ENCODE results near the gene MYH14.

The MYH14 gene

DNA sequence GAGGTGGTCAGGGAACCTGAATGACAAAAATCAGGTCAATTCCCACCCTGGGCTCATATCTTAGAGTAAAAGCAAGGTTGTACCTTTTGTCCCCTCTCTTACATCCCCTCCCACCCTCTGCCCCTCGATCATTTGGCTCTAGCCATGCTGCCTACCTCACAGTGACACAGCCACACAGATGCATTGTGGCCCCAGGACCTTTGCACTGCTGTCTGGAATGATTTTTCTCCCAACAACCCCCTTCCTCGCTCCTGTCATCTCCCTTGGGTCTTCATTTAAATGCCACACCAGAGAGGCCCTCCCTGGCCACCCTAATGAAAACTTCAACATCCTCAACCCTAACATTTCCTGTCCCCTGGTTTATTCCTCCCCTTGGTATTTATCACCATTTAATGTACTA lies 4.3 kb downstream of the MYH14 start:
- TF ChIP-seq, protein P1, sequence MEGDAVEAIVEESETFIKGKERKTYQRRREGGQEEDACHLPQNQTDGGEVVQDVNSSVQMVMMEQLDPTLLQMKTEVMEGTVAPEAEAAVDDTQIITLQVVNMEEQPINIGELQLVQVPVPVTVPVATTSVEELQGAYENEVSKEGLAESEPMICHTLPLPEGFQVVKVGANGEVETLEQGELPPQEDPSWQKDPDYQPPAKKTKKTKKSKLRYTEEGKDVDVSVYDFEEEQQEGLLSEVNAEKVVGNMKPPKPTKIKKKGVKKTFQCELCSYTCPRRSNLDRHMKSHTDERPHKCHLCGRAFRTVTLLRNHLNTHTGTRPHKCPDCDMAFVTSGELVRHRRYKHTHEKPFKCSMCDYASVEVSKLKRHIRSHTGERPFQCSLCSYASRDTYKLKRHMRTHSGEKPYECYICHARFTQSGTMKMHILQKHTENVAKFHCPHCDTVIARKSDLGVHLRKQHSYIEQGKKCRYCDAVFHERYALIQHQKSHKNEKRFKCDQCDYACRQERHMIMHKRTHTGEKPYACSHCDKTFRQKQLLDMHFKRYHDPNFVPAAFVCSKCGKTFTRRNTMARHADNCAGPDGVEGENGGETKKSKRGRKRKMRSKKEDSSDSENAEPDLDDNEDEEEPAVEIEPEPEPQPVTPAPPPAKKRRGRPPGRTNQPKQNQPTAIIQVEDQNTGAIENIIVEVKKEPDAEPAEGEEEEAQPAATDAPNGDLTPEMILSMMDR (IDR thresholded peaks at IDR 0.05; ENCODE audit: control insufficient read depth, extremely low read depth, insufficient read depth), result no peak
- DNase-seq (ENCODE audit: low read depth), result no peak
- no peak overlapping the region for H3K4me3 ChIP-seq (ENCODE audit: low read depth, low read length)

GRCh38 chr19:50209131-50209530 lies 5.7 kb downstream of the MYH14 start:
- no peak for DNase-seq (ENCODE audit: low read depth)
- H3K4me3 ChIP-seq (ENCODE audit: low read depth, low read length), result no peak overlapping the region

DNA sequence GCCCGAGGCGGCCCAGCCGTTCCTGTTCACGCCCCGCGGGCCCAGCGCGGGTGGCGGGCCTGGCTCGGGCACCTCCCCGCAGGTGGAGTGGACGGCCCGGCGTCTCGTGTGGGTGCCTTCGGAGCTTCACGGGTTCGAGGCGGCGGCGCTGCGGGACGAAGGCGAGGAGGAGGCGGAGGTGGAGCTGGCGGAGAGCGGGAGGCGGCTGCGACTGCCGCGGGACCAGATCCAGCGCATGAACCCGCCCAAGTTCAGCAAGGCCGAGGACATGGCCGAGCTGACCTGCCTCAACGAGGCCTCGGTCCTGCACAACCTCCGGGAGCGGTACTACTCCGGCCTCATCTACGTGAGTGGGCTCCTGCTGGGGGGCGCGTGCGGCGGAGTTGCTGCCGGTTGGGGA lies 7.0 kb downstream of the MYH14 start:
- TF ChIP-seq, protein P1 (IDR thresholded peaks at IDR 0.05; ENCODE audit: control insufficient read depth, extremely low read depth, insufficient read depth), result no peak
- no peak overlapping the region for H3K4me3 ChIP-seq (ENCODE audit: low read depth, low read length)
- no peak for DNase-seq (ENCODE audit: low read depth)

More at GRCh38 chr19:50209131-50209530, 5.7 kb downstream of the MYH14 start:
- TF ChIP-seq, protein P1 (IDR thresholded peaks at IDR 0.05; ENCODE audit: control insufficient read depth, extremely low read depth, insufficient read depth), result no peak

DNA sequence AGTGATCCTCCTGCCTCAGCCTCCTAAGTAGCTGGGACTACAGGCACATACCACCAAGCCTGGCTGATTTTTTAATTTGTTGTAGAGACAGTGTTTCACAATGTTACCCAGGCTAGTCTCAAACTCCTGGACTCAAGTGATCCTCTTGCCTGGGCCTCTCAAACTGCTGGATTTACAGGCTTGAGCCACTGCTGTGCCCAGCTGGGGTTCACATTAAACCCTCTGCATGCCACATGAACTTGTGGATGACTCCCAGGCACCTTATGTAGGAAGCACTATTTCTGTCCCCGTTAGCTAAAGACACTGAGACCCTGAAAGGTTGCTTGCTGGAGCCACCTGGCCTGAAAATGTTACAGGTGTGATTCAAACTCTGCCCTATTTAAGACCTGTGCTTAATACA lies 10.5 kb downstream of the MYH14 start:
- H3K4me3 ChIP-seq (ENCODE audit: low read depth, low read length), result no peak overlapping the region
- TF ChIP-seq, protein P1 (IDR thresholded peaks at IDR 0.05; ENCODE audit: control insufficient read depth, extremely low read depth, insufficient read depth), result no peak
- no peak for DNase-seq (ENCODE audit: low read depth)

DNA sequence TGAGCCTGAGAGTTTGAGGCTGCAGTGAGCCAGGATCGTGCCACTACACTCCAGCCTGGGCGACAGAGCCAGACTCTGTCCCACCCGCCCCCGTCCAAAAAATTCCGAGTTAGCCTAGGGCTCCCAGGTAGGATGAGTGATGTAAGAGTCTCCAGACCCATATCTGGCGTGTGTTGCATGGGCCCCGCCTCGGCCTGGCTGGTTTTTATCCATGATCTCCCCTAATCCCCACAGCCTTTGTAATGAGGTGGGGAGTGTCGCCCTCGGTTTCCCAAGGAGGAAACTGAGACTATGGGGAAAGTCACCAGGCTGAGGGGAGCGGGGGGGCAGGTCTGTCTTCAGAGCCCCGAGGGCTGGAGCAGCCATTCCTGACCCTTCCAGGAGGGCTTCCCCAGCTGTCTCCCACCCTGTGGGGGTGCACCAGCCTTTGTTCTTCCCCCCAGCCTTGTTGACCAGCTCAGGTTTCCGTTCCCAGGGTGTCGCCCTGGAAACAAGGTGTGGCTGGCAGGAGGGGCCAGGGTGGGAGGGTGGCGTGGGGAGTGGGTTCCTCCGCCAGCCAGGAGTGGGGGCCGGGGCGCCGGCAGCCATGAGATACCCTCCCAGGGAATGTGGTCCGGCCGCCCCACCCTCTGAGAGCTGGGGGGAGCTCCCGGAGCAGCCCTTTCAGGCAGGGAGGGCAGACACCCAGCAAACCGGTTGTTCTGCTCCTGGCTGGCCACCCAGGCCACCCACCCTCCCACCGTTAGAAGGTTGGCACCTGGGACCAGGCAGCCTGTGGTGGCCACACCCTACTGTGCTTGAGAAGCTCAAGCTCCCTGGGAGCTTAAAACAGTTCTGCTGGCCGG lies 11.5 kb downstream of the MYH14 start:
- no peak overlapping the region for H3K4me3 ChIP-seq (ENCODE audit: low read depth, low read length)
- TF ChIP-seq, protein P1 (IDR thresholded peaks at IDR 0.05; ENCODE audit: control insufficient read depth, extremely low read depth, insufficient read depth), result no peak
- DNase-seq (ENCODE audit: low read depth), result no peak

DNA sequence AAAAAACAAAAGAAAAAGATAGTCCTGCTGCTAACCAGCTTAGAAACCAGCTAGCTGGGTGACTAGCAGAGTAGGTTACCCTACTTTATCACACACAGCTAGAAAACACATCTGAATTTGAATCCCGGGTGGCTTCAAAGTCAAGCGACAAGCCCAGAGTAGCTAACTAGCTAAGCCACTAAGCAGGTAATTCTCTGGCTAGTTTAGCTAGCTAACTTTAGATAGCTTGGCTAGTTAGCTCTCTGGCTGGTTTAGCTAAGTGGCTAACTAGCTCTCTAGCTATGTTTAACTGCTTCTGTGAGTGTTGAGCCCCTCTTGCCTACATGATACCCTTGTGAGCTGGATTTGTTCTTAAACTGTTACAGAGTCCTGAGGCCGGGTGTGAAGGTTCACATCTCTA lies 12.4 kb downstream of the MYH14 start:
- no peak for DNase-seq (ENCODE audit: low read depth)
- no peak overlapping the region for H3K4me3 ChIP-seq (ENCODE audit: low read depth, low read length)
- TF ChIP-seq, protein P1 (IDR thresholded peaks at IDR 0.05; ENCODE audit: control insufficient read depth, extremely low read depth, insufficient read depth), result no peak

DNA sequence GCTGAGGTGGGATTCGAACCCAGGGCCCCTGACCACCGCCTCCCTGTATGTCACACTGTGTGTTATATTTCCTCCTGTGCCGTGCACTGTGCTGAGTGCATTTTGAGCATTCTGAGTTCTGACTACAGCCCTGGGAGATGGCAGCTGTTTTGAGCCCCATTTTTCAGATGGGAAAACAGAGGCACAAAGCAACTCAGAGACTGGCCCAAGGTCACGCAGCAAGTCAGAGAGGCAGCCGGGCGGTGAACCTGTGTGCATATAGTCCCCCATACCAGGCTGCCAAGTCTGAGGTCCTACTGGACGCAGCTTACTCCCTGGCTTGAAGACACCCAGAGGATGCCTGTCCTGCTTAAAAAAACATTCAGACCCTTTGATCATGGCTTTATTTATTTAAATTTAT lies 17.7 kb downstream of the MYH14 start:
- DNase-seq (ENCODE audit: low read depth), result no peak
- TF ChIP-seq, protein P1 (IDR thresholded peaks at IDR 0.05; ENCODE audit: control insufficient read depth, extremely low read depth, insufficient read depth), result no peak
- no peak overlapping the region for H3K4me3 ChIP-seq (ENCODE audit: low read depth, low read length)
